ENCODE measurements around the gene PLN.

The PLN gene

GRCh38 chr6:118602300-118602699 lies 54.2 kb downstream of the PLN start:
- no peak overlapping the region for H3K4me3 ChIP-seq (ENCODE audit: low read depth, low read length)
- in situ Hi-C loops (cut with HindIII; ENCODE audit: low sequenced_read_pairs), result no loop called here
- no peak for TF ChIP-seq CTCF (IDR thresholded peaks at IDR 0.05; ENCODE audit: low read depth, low read length, missing control alignments)
- DNase-seq (ENCODE audit: low read depth), result no peak

GRCh38 chr6:118603372-118603771 lies 55.3 kb downstream of the PLN start:
- TF ChIP-seq CTCF (IDR thresholded peaks at IDR 0.05; ENCODE audit: low read depth, low read length, missing control alignments), result no peak
- in situ Hi-C loops (cut with HindIII; ENCODE audit: low sequenced_read_pairs), result no loop called here
- H3K4me3 ChIP-seq (ENCODE audit: low read depth, low read length), result no peak overlapping the region
- DNase-seq (ENCODE audit: low read depth), result no peak

GRCh38 chr6:118606268-118606667 lies 58.2 kb downstream of the PLN start:
- in situ Hi-C loops (cut with HindIII; ENCODE audit: low sequenced_read_pairs), result no loop called here
- no peak for TF ChIP-seq CTCF (IDR thresholded peaks at IDR 0.05; ENCODE audit: low read depth, low read length, missing control alignments)
- H3K4me3 ChIP-seq (ENCODE audit: low read depth, low read length), result no peak overlapping the region
- DNase-seq (ENCODE audit: low read depth), result no peak

- no peak for TF ChIP-seq CTCF (IDR thresholded peaks at IDR 0.05; ENCODE audit: low read depth, low read length, missing control alignments)
- DNase-seq (ENCODE audit: low read depth), result no peak
- in situ Hi-C loops (cut with HindIII; ENCODE audit: low sequenced_read_pairs), result no loop called here
- no peak overlapping the region for H3K4me3 ChIP-seq (ENCODE audit: low read depth, low read length)
Observed at GRCh38 chr6:118606858-118607257, 58.8 kb downstream of the PLN start.
